ENCODE results near the gene JAGN1. TPM values are rescaled to one million over a fixed set of nuclear protein-coding genes. Genes with fewer than 3 reads are reported as not detected.

Gene JAGN1
- total RNA-seq (25.7 and 26.2 TPM in 2 replicates), polyA plus RNA-seq (20.3 and 20.4 TPM in 2 replicates), polyA minus RNA-seq (16.5 and 19.4 TPM in 2 replicates)
- total RNA-seq (2013) = 21.2 TPM

GRCh38 chr3:9890249-9891071, at the start of gene JAGN1:
Gene JAGN1, plus strand, starts transcription at chr3:9890610. Its CDS starts 113 bp downstream, at chr3:9890723.
- H3K27me3 ChIP-seq (replicated peaks in 1 of 4; ENCODE audit: control extremely low read depth in 1 of 4, control insufficient read depth in 3 of 4, insufficient read depth in 4 of 4, low read length in 3 of 4) = no peaks in the 10 kb centered on the region
- peak within 1 kb of the TSS; percentile 75 for H3K4me2 ChIP-seq (replicated peaks; ENCODE audit: low read depth, low read length, poor library complexity, severe bottlenecking)
- ChIA-PET POLR2A (interaction anchor here (0.5 to 3.1 kb wide), 14 partner anchors 43 to 494 kb away, joined by 3 to 19 read pairs (median 4); partner anchors contain the start of genes ARPC4, BRPF1, CRELD1 and IRAK2), CTCF (interaction anchor here (1.6 to 2.9 kb wide), 3 partner anchors 22 to 163 kb away, joined by 4 to 15 read pairs (median 6); partner anchors contain the start of gene CRELD1)
- TF ChIP-seq, protein P1, sequence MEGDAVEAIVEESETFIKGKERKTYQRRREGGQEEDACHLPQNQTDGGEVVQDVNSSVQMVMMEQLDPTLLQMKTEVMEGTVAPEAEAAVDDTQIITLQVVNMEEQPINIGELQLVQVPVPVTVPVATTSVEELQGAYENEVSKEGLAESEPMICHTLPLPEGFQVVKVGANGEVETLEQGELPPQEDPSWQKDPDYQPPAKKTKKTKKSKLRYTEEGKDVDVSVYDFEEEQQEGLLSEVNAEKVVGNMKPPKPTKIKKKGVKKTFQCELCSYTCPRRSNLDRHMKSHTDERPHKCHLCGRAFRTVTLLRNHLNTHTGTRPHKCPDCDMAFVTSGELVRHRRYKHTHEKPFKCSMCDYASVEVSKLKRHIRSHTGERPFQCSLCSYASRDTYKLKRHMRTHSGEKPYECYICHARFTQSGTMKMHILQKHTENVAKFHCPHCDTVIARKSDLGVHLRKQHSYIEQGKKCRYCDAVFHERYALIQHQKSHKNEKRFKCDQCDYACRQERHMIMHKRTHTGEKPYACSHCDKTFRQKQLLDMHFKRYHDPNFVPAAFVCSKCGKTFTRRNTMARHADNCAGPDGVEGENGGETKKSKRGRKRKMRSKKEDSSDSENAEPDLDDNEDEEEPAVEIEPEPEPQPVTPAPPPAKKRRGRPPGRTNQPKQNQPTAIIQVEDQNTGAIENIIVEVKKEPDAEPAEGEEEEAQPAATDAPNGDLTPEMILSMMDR (IDR thresholded peaks at IDR 0.05) = no peak
- H3K4me1 ChIP-seq (ENCODE audit: control insufficient read depth in 2 of 2, insufficient read depth in 2 of 2, low read length in 2 of 2) = peaks cover 17 to 24% of the 10 kb centered on the region in 2 donors
- H3K27ac ChIP-seq (ENCODE audit: low read length in 2 of 2) = peak within 1 kb of the TSS; percentile 100
- H3K4me3 Mint-ChIP-seq = peak within 1 kb of the TSS; percentile 99
- H3K4me3 ChIP-seq (ENCODE audit: control extremely low read depth in 1 of 5, extremely low read depth in 1 of 5, insufficient read depth in 1 of 5, low read depth in 2 of 5, low read length in 4 of 5) = peak within 1 kb of the TSS; percentile 81 to 99 (median 98)
- no peaks in the 10 kb centered on the region for H3K27me3 Mint-ChIP-seq
- H3K9me3 ChIP-seq (ENCODE audit: control extremely low read depth in 1 of 3, control insufficient read depth in 2 of 3, insufficient read depth in 1 of 3, low read length in 2 of 3) = no peaks in the 10 kb centered on the region
- peak; percentile 95 for DNase-seq
- H2AFZ ChIP-seq (ENCODE audit: insufficient read depth, low read depth, low read length, poor library complexity, severe bottlenecking) = peak within 1 kb of the TSS; percentile 83
- H3K9ac ChIP-seq (ENCODE audit: low read length) = peak within 1 kb of the TSS; percentile 100
- 0% methylated on average over 61 of the region's 62 CpGs for WGBS (ENCODE audit: insufficient coverage)
- H3K4me1 Mint-ChIP-seq = peaks cover 38% of the 10 kb centered on the region
- peaks cover 3 to 16% of the 10 kb centered on the region in 2 experiments for H3K36me3 ChIP-seq (replicated peaks in 1 of 2; ENCODE audit: control extremely low read depth in 1 of 2, control insufficient read depth in 1 of 2, extremely low read depth in 1 of 2, insufficient read depth in 2 of 2, low read length in 1 of 2)
- H3K9me3 Mint-ChIP-seq (ENCODE audit: insufficient read depth) = no peaks in the 10 kb centered on the region
- peak within 1 kb of the TSS; percentile 99 for H3K27ac Mint-ChIP-seq
- ATAC-seq (ENCODE audit: low read depth) = peak; percentile 84
- no peaks in the 10 kb centered on the region for H4K20me1 ChIP-seq (ENCODE audit: control insufficient read depth, insufficient read depth, low read length, poor library complexity, severe bottlenecking)
- intact Hi-C loops (cut with micrococcal nuclease) = loop anchor here (1.0 to 5.0 kb wide), 10 partner anchors 43 to 430 kb away; partner anchors contain the start of genes ARPC4, BRPF1, CRELD1 and EMC3
- H3K79me2 ChIP-seq (ENCODE audit: control insufficient read depth, insufficient read depth, low read length) = peaks cover 41% of the 10 kb centered on the region

- peaks cover 10 to 33% of the 10 kb centered on the region in 2 experiments for H3K36me3 ChIP-seq (replicated peaks in 1 of 2; ENCODE audit: control extremely low read depth in 1 of 2, control insufficient read depth in 1 of 2, extremely low read depth in 1 of 2, insufficient read depth in 2 of 2, low read length in 1 of 2)
- H3K4me1 ChIP-seq (ENCODE audit: control insufficient read depth in 2 of 2, insufficient read depth in 2 of 2, low read length in 2 of 2) = peaks cover 8 to 17% of the 10 kb centered on the region in 2 donors
- no peak overlapping the region for H3K27ac ChIP-seq (ENCODE audit: low read length in 2 of 2)
- Mint-ChIP-seq H3K4me1 (peaks cover 20% of the 10 kb centered on the region), H3K9me3 (ENCODE audit: insufficient read depth) (no peaks in the 10 kb centered on the region), H3K4me3 (no peak overlapping the region), H3K27ac (no peak overlapping the region), H3K27me3 (no peaks in the 10 kb centered on the region)
- peaks cover 14% of the 10 kb centered on the region for H3K79me2 ChIP-seq (ENCODE audit: control insufficient read depth, insufficient read depth, low read length)
- intact Hi-C loops (cut with micrococcal nuclease) = loop anchor here (5.0 kb wide), 3 partner anchors 91 to 481 kb away; partner anchors contain the start of genes CRELD1, SEC13 and TATDN2
- DNase-seq = no peak
- WGBS (ENCODE audit: insufficient coverage) = 89% methylated on average over 3 of the region's 8 CpGs
- ChIA-PET POLR2A (interaction anchor here (0.7 kb wide), 1 partner anchor 20 kb away, joined by 3 read pairs; no protein-coding TSS in a partner anchor), CTCF (interaction anchor here (0.9 to 1.4 kb wide), 2 partner anchors 58 to 91 kb away, joined by 4 to 7 read pairs; no protein-coding TSS in a partner anchor)
- H3K27me3 ChIP-seq (replicated peaks in 1 of 4; ENCODE audit: control extremely low read depth in 1 of 4, control insufficient read depth in 3 of 4, insufficient read depth in 4 of 4, low read length in 3 of 4) = no peaks in the 10 kb centered on the region
- TF ChIP-seq, protein P1 (IDR thresholded peaks at IDR 0.05) = no peak
- TF ChIP-seq EZH2 (IDR thresholded peaks at IDR 0.05; ENCODE audit: borderline replicate concordance, insufficient read depth, low read depth, low read length, poor library complexity, severe bottlenecking) = no peak
- no peak overlapping the region for H3K4me2 ChIP-seq (replicated peaks; ENCODE audit: low read depth, low read length, poor library complexity, severe bottlenecking)
- no peak for ATAC-seq (ENCODE audit: low read depth)
- no peak overlapping the region for H2AFZ ChIP-seq (ENCODE audit: insufficient read depth, low read depth, low read length, poor library complexity, severe bottlenecking)
- H3K9me3 ChIP-seq (ENCODE audit: control extremely low read depth in 1 of 3, control insufficient read depth in 2 of 3, insufficient read depth in 1 of 3, low read length in 2 of 3) = no peaks in the 10 kb centered on the region
- H3K9ac ChIP-seq (ENCODE audit: low read length) = no peak overlapping the region
- H4K20me1 ChIP-seq (ENCODE audit: control insufficient read depth, insufficient read depth, low read length, poor library complexity, severe bottlenecking) = no peaks in the 10 kb centered on the region
- no peak overlapping the region for H3K4me3 ChIP-seq (ENCODE audit: control extremely low read depth in 1 of 5, extremely low read depth in 1 of 5, insufficient read depth in 1 of 5, low read depth in 2 of 5, low read length in 4 of 5)
These were observed 49.4 kb upstream of the JAGN1 start for GRCh38 chr3:9841015-9841414.

Data from B cell (primary cell).